Activated T-cell treated with anti-CD3 and anti-CD28 coated beads, Interleukin-2, amount 50 U/mL, for 72 hours (primary cell): Measurements from ENCODE around the gene PPM1N. TPM values are rescaled to one million over a fixed set of nuclear protein-coding genes. Genes with fewer than 3 reads are reported as not detected.

ENCODE experiments used
- ATAC-seq, 2 donors: fragments of 150-1000 bp; cut with Tn5 transposase; replicated peaks in 1 of 2; 2 replicates each; pipeline ENCODE4 v1.10.0; 2021; ENCODE audit warnings: moderate library complexity in 2 of 2, mild to moderate bottlenecking in 1 of 2
- DNase-seq, 2 donors: peaks; one replicate each; pipeline ENCODE4 v3.0.0; 2021 to 2022; ENCODE audit warnings: mixed read lengths in 1 of 2
- H3K27ac Mint-ChIP-seq: one replicate; pipeline ENCODE4 v1.8.0; 2022; ENCODE audit warnings: mild to moderate bottlenecking, moderate library complexity, mixed read lengths
- H3K27me3 Mint-ChIP-seq: one replicate; pipeline ENCODE4 v1.8.0; 2022; ENCODE audit warnings: low read depth, mixed read lengths
- H3K36me3 Mint-ChIP-seq, 2 donors: one replicate each; pipeline ENCODE4 v1.8.0; 2022; ENCODE audit warnings: mixed read lengths in 2 of 2, mild to moderate bottlenecking in 1 of 2; ENCODE audit not compliant: insufficient read depth in 2 of 2
- H3K4me1 Mint-ChIP-seq: one replicate; pipeline ENCODE4 v1.8.0; 2022; ENCODE audit warnings: low read depth, mixed read lengths
- H3K4me3 Mint-ChIP-seq, 2 donors: one replicate each; pipeline ENCODE4 v1.8.0; 2022; ENCODE audit warnings: mild to moderate bottlenecking in 2 of 2, mixed read lengths in 2 of 2, moderate library complexity in 2 of 2
- H3K9me3 Mint-ChIP-seq, 2 donors: one replicate each; pipeline ENCODE4 v1.8.0; 2022; ENCODE audit warnings: mixed read lengths in 2 of 2
- total RNA-seq, 2 donors: library from RNA; stranded (reverse); gene quantifications; one replicate each; pipeline ENCODE4 v1.2.3, GENCODE V29; 2022

Gene PPM1N
- 1 to 10 TPM; 6.7 to 6.8 TPM for total RNA-seq

GRCh38 chr19:45498411-45499195 is at the start of gene PPM1N:
Gene PPM1N (plus strand): TSS chr19:45498443. CDS start chr19:45498473, 30 bp downstream.
- Mint-ChIP-seq H3K36me3 (no peaks in the 10 kb centered on the region), H3K4me1 (peaks cover 39% of the 10 kb centered on the region), H3K27me3 (peaks cover 42% of the 10 kb centered on the region), H3K9me3 (no peaks in the 10 kb centered on the region), H3K4me3 (peak within 1 kb of the TSS; percentile 81 to 93), H3K27ac (no peak within 1 kb of the TSS)
- ATAC-seq (peak; percentile 61 to 64), DNase-seq (peak; percentile 75 to 77)

DNA sequence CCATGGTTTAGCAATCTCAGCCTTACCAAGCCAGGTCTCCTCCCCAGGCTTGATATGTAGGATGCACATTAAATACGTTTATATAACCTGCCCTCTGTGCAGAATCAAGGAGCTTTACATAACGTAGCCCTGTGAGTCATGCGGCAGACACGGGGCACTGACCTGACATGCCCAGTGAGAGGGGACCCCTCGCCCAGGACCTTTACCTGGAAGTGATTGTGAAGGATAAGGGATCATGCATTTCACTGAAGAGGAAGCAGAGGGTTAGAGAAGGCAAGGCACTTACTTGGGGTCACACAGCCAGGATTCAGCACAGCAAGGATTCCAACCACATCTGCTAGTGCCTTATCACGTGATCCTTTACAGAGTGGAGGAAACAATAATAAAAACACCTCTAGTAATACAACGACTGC is 49.4 kb upstream of the PPM1N start:
- Mint-ChIP-seq H3K4me1 (peaks cover 52% of the 10 kb centered on the region), H3K27ac (peak overlapping the region; percentile 66)
- DNase-seq, result no peak

GRCh38 chr19:45450012-45450333 is 48.3 kb upstream of the PPM1N start:
- Mint-ChIP-seq H3K4me3 (peak overlapping the region; percentile 89 to 95), H3K9me3 (no peaks in the 10 kb centered on the region), H3K36me3 (no peaks in the 10 kb centered on the region), H3K27ac (peak overlapping the region; percentile 97), H3K27me3 (no peaks in the 10 kb centered on the region), H3K4me1 (peaks cover 49% of the 10 kb centered on the region)
- no peak for DNase-seq
- peak; percentile 6 to 34 for ATAC-seq

More for the DNA sequence above, 49.4 kb upstream of the PPM1N start:
- no peak for ATAC-seq
- Mint-ChIP-seq H3K27me3 (no peaks in the 10 kb centered on the region), H3K4me3 (peak overlapping the region; percentile 65), H3K9me3 (no peaks in the 10 kb centered on the region), H3K36me3 (no peaks in the 10 kb centered on the region)

GRCh38 chr19:45451131-45451849 is 47.0 kb upstream of the PPM1N start:
- Mint-ChIP-seq H3K36me3 (no peaks in the 10 kb centered on the region), H3K27me3 (no peaks in the 10 kb centered on the region), H3K4me3 (peak overlapping the region; percentile 80 to 89), H3K9me3 (no peaks in the 10 kb centered on the region), H3K4me1 (peaks cover 57% of the 10 kb centered on the region), H3K27ac (peak overlapping the region; percentile 12)
- ATAC-seq (peak; percentile 62 to 66), DNase-seq (peak; percentile 42 to 50)

- H3K4me3 Mint-ChIP-seq, result peak overlapping the region; percentile 80 to 89
- ATAC-seq (no peak), DNase-seq (no peak)
- H3K27ac Mint-ChIP-seq, result peak overlapping the region; percentile 12
- no peaks in the 10 kb centered on the region for H3K9me3 Mint-ChIP-seq
- peaks cover 61% of the 10 kb centered on the region for H3K4me1 Mint-ChIP-seq
- H3K27me3 Mint-ChIP-seq, result no peaks in the 10 kb centered on the region
- H3K36me3 Mint-ChIP-seq, result no peaks in the 10 kb centered on the region
Measured at GRCh38 chr19:45451850-45452387, 46.3 kb upstream of the PPM1N start.

- DNase-seq (peak; percentile 80 to 83), ATAC-seq (peak; percentile 80 to 81)
- H3K4me1 Mint-ChIP-seq, result peaks cover 35% of the 10 kb centered on the region
- H3K27ac Mint-ChIP-seq, result peak overlapping the region; percentile 68
- H3K9me3 Mint-ChIP-seq, result no peaks in the 10 kb centered on the region
- H3K27me3 Mint-ChIP-seq, result no peaks in the 10 kb centered on the region
- peak overlapping the region; percentile 73 to 80 for H3K4me3 Mint-ChIP-seq
- no peaks in the 10 kb centered on the region for H3K36me3 Mint-ChIP-seq
Measured at GRCh38 chr19:45455707-45456499, 42.3 kb upstream of the PPM1N start.

DNA sequence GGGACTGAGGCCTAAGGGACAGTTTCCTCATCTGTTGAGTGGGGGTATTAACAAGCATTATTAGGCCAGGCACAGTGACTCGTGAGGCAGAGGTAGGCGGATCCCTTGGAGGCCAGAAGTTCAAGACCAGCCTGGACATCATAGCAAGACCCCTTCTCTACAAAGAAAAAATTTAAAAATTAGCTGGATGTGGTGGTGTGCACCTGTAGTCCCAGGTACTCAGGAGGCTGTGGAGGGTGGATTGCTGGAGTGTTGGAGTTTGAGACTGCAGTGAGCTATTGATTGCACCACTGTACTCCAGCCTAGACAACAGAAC is 41.8 kb upstream of the PPM1N start:
- DNase-seq (no peak), ATAC-seq (no peak)
- H3K27ac Mint-ChIP-seq, result no peak overlapping the region
- H3K9me3 Mint-ChIP-seq, result no peaks in the 10 kb centered on the region
- peak overlapping the region in 1 of 2 donors; percentile 73 for H3K4me3 Mint-ChIP-seq
- no peaks in the 10 kb centered on the region for H3K27me3 Mint-ChIP-seq
- peaks cover 30% of the 10 kb centered on the region for H3K4me1 Mint-ChIP-seq
- H3K36me3 Mint-ChIP-seq, result no peaks in the 10 kb centered on the region

- no peaks in the 10 kb centered on the region for H3K36me3 Mint-ChIP-seq
- H3K9me3 Mint-ChIP-seq, result no peaks in the 10 kb centered on the region
- peaks cover 21% of the 10 kb centered on the region for H3K4me1 Mint-ChIP-seq
- no peak for ATAC-seq
- H3K4me3 Mint-ChIP-seq, result no peak overlapping the region
- DNase-seq, result no peak
- no peak overlapping the region for H3K27ac Mint-ChIP-seq
- no peaks in the 10 kb centered on the region for H3K27me3 Mint-ChIP-seq
Measured at GRCh38 chr19:45457776-45458175, 40.5 kb upstream of the PPM1N start.

DNA sequence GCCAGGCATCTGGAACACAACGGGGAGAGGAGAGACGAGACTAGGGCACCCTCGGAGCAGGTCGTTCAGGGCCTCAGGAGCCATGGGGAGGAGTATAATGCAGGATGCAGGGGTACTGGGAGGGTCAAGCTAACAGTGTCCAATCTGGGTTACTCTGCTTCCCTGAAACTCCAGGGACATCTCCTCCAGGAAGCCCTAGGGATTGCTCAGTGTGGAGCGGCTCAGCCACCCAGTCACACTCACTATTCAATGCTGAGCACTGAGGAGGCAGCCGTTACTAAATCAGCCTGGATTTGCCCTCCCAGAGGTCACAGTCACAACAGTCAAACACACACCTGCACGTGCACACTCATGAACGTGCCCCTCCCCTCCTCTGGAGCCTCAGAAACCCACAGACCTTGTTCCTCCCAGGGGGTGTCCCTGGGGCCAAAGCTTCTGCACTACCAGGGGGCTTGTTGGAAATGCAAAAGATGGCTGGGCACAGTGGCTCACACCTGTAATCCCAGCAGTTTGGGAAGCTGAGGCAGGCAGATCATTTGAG is 37.4 kb upstream of the PPM1N start:
- Mint-ChIP-seq H3K36me3 (no peaks in the 10 kb centered on the region), H3K9me3 (no peaks in the 10 kb centered on the region), H3K27ac (no peak overlapping the region), H3K4me3 (no peak overlapping the region), H3K27me3 (no peaks in the 10 kb centered on the region), H3K4me1 (peaks cover 8% of the 10 kb centered on the region)
- DNase-seq (no peak), ATAC-seq (no peak)

GRCh38 chr19:45462174-45462573 is 36.1 kb upstream of the PPM1N start:
- H3K9me3 Mint-ChIP-seq, result no peaks in the 10 kb centered on the region

DNA sequence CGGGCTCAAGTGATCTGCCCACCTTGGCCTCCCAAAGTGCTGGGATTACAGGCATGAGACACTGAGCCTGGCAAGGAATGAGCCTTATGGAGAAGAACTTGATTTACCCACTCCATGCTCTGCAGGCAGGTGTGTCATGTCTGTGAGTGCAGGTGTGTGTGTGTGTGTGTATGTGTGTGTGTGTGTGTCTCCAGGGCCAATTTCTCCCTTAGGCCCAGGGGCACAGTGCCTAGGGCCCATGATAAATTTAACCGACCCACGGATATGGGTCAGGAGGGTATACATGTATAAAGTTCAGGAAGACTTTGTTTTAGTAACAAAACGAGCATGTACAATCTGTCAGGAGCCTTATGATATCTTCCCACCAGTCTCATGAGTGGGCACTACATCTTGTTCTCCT is 35.0 kb upstream of the PPM1N start:
- Mint-ChIP-seq H3K27me3 (no peaks in the 10 kb centered on the region), H3K4me3 (no peak overlapping the region), H3K9me3 (no peaks in the 10 kb centered on the region), H3K27ac (no peak overlapping the region), H3K4me1 (peaks cover 10% of the 10 kb centered on the region), H3K36me3 (no peaks in the 10 kb centered on the region)
- ATAC-seq (no peak), DNase-seq (no peak)

More at GRCh38 chr19:45462174-45462573, 36.1 kb upstream of the PPM1N start:
- Mint-ChIP-seq H3K4me1 (peaks cover 3% of the 10 kb centered on the region), H3K36me3 (no peaks in the 10 kb centered on the region), H3K27ac (no peak overlapping the region), H3K27me3 (no peaks in the 10 kb centered on the region), H3K4me3 (no peak overlapping the region)
- ATAC-seq, result no peak
- no peak for DNase-seq

DNA sequence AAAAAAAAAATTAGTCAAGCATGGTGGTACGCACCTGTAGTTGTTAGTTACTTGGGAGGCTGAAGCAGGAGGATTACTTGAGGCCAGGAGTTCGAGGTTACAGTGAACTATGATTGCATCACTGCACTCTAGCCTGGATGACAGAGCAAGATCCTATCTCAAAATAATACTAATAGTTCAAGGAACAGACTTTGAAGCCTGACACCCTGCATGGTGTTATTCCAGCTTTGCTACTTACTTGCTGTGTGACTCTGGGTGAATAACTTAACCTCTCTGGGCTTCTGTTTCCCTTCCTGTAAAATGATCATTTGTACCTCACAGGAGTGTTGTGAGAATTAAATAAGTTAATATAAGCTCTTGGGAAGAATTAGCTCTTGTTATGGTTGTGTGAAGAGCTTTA is 34.0 kb upstream of the PPM1N start:
- ATAC-seq (no peak), DNase-seq (no peak)
- Mint-ChIP-seq H3K36me3 (no peaks in the 10 kb centered on the region), H3K4me1 (peaks cover 16% of the 10 kb centered on the region), H3K27ac (no peak overlapping the region), H3K4me3 (no peak overlapping the region), H3K27me3 (no peaks in the 10 kb centered on the region), H3K9me3 (no peaks in the 10 kb centered on the region)
